NCI-H1417 (cell line): ENCODE data around the gene KCNH5.

Experiments
- DNase-seq, 3 experiments: peaks; one replicate each; lab custom pipeline; 2025; lab: John Stamatoyannopoulos, UW

KCNH5 gene

GRCh38 chr14:63009495-63009894 is 35.8 kb downstream of the KCNH5 start:
- peak in 2 of 3 experiments; percentile 8 to 60 for DNase-seq

- peak in 1 of 3 experiments; percentile 31 for DNase-seq
Measured at GRCh38 chr14:63006531-63006930, 38.7 kb downstream of the KCNH5 start.

GRCh38 chr14:62994096-62994495 is 51.2 kb downstream of the KCNH5 start:
- DNase-seq, result no peak

DNA sequence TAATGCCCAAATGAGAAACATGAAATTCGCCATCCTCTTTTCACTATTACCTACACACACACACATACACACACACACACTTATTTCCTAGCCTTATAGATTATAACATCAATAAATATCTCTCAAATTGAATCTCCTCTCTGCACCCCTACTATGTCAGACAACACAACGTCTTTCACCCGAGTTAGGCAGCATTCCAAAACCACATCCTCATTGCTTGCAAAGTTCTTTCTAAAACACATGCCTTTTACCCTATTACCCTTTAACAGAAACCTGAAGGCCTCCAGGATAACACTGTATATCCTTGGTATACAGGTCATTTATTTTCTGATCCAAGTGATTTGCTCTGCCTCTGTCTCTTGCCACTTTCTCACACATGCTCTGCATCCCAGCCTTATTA is 56.3 kb downstream of the KCNH5 start:
- no peak for DNase-seq

- DNase-seq, result no peak
Measured at GRCh38 chr14:62983821-62984220, 61.4 kb downstream of the KCNH5 start.

GRCh38 chr14:62980693-62981092 is 64.6 kb downstream of the KCNH5 start:
- DNase-seq, result no peak

DNA sequence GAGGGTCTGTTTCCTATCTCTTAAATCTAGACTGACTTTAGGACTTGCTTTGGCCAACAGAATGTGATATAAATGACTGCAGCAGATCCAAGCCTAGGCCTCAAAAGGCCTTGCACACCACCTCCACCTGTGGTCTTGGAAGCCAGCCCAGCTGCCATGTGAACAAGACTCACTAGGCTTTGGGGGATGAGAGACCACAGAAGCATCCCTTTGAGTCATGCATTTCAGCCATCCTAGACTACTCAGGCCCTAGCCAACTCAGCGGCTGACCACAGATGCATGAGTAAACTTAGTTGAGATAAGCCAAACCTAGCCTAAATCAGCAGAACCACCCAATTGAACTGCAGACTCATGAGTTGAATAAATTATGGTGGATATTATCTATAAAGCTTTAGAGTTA is 87.7 kb downstream of the KCNH5 start:
- no peak for DNase-seq

GRCh38 chr14:62956413-62956812 is 88.8 kb downstream of the KCNH5 start:
- no peak for DNase-seq

GRCh38 chr14:62954165-62954564 is 91.1 kb downstream of the KCNH5 start:
- no peak for DNase-seq

- no peak for DNase-seq
Measured at GRCh38 chr14:62952226-62952625, 93.0 kb downstream of the KCNH5 start.

DNA sequence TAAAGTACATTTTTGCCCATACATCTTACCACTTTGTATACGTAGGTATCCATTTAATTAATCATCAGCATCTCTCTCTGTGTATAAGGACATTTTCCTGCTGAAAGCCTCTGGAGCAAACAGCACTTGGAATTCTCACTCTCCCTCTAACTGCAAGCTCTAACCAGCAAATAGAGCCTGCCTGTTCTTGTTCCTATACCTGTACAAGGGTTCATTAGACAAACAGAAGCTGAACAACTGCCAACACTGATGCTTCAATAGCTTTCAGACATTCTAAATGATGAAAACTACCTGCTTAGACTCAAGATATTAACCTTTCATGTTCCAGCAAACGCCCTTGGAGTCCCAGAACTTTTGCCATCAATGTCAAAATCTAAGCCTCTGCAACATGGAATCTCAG is 98.0 kb downstream of the KCNH5 start:
- peak in 1 of 3 experiments; percentile 45 for DNase-seq

- DNase-seq, result no peak
Measured at GRCh38 chr14:62946221-62946620, 99.0 kb downstream of the KCNH5 start.

- DNase-seq, result no peak
Measured at GRCh38 chr14:62943202-62943601, 102.1 kb downstream of the KCNH5 start.

- DNase-seq, result peak in 1 of 3 experiments; percentile 22
Measured at GRCh38 chr14:62939970-62940369, 105.3 kb downstream of the KCNH5 start.

- DNase-seq, result no peak
Measured at GRCh38 chr14:62938778-62939177, 106.5 kb downstream of the KCNH5 start.

- peak; percentile 8 to 56 (median 11) for DNase-seq
Measured at GRCh38 chr14:62934439-62934838, 110.8 kb downstream of the KCNH5 start.

DNA sequence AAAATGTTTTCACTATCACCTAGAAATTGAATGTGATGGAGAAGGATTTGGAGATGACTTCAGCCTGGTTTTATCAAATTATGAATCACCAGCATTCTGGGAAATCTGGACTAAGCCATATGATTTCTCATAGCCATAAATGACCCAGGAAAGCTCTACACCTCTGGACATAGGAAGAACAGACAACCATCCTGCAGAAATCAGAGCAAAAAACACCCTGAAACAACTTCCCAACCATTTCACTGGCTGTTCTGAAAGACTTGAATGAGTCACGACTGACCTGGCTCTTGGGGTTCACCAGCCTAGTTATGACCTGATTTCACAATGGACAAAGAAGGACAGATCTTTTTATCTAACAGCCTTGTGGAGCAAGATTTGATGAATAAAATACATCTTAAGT is 123.8 kb downstream of the KCNH5 start:
- DNase-seq, result no peak

GRCh38 chr14:62916551-62916950 is 128.7 kb downstream of the KCNH5 start:
- DNase-seq, result peak in 1 of 3 experiments; percentile 65

- no peak for DNase-seq
Measured at GRCh38 chr14:62914873-62915272, 130.4 kb downstream of the KCNH5 start.

- DNase-seq, result no peak
Measured at GRCh38 chr14:62914025-62914424, 131.2 kb downstream of the KCNH5 start.

DNA sequence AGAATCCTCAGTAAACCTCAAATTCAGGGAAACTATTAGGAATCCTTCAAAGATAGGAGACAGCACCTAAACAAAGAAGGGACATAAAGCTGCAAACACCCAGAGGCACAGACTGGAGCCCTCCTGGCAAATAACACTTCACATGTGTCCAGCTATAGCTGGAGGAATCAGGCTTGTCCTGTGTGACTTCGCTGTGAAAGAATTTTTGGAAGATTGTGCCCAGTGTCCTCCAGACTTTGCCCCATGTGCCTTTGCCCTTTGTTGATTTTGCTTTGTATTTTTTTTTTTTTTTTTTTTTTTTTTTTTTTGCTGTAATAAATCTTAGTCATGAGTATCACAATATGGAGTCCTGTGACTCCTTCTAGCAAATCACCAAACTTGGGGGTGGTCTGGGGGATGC is 136.8 kb downstream of the KCNH5 start:
- DNase-seq, result no peak

DNA sequence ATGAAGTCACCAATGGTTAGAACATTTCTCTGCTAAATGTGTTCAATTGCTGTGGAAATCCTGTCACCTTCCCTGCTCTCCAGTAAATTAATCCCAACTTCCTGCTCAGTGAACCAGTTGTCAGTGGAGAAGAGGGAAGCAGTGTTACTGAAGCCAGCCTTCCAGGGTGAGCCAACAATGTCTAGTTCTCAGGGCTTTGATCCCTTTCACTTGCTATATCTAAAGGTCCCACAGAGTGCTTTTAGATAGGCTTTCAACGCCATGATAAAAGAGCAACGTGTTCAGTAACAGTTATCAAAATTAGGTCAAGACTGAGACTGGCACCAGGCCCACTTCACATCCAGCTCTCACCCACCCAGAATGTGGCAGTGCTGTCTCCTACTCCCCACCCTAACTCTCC is 139.7 kb downstream of the KCNH5 start:
- no peak for DNase-seq

DNA sequence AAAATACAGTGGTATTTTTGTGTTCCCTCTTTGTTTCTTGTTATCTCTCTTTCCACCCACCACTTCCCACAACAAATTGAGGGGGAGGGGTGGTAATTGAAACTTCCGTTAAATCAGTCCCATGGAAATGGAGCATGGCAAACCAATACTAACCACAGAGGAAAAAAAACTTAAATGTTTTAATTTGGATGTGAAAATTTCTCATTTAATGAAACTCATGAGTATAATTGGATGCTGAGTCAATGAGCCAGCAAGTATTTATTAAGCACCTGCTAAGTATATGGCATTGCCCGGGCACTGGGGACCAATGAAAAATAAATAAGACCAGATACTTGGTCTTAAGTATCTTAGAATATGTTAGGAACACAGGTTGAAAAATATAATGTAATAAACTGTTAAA is 147.5 kb downstream of the KCNH5 start:
- no peak for DNase-seq

DNA sequence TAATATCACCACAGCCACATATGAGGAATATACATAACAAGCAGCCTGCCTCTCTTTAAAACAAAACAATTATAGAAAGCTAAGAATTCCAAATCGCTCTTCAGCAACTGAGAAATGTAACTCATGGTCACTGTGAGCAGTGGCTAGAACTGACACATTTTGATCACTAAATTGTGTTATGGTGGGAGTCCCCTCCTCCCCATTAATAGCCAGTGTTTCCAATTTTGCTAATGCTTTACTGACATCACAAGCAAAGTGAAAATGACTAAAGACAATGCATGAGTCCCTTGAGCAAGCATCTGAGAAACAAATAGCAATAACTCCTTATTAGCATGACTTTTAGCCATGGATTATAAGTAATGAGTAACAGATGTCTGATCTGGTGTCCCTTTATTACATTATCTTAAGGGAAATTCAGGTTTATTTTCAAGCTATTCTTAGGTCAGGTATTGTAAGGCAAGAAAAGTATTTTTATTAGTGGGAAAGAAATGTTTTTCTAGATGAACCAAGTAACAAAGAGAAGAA is 148.3 kb downstream of the KCNH5 start:
- peak in 1 of 3 experiments; percentile 8 for DNase-seq

DNA sequence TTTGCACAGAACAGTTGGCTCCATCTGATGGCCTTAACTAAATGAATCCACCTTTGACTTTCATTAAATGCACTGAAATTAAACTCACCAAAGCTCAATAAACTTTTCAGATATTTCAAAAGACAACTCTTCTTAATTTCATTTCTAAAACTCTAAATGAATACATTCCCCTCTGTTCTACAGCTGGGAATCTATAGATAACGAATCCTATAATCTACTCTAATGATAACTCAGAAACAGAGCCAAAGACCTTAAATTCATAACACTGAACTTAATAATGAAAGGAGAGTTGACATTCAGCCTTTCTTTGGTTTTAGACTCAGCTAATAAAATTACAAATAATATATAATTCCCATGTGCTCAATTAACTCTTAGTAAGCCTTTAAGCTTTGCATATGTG is 150.5 kb downstream of the KCNH5 start:
- no peak for DNase-seq
